Measurements from ENCODE around the gene ABCD4. TPM values are rescaled to one million over a fixed set of nuclear protein-coding genes. Genes with fewer than 3 reads are reported as not detected.

The ABCD4 gene
- polyA plus RNA-seq (2011; rRNA removed) (8.4 and 12.4 TPM in 2 replicates), polyA minus RNA-seq (2011; rRNA and poly(A)+ RNA removed) (11.5 and 11.7 TPM in 2 replicates)

DNA sequence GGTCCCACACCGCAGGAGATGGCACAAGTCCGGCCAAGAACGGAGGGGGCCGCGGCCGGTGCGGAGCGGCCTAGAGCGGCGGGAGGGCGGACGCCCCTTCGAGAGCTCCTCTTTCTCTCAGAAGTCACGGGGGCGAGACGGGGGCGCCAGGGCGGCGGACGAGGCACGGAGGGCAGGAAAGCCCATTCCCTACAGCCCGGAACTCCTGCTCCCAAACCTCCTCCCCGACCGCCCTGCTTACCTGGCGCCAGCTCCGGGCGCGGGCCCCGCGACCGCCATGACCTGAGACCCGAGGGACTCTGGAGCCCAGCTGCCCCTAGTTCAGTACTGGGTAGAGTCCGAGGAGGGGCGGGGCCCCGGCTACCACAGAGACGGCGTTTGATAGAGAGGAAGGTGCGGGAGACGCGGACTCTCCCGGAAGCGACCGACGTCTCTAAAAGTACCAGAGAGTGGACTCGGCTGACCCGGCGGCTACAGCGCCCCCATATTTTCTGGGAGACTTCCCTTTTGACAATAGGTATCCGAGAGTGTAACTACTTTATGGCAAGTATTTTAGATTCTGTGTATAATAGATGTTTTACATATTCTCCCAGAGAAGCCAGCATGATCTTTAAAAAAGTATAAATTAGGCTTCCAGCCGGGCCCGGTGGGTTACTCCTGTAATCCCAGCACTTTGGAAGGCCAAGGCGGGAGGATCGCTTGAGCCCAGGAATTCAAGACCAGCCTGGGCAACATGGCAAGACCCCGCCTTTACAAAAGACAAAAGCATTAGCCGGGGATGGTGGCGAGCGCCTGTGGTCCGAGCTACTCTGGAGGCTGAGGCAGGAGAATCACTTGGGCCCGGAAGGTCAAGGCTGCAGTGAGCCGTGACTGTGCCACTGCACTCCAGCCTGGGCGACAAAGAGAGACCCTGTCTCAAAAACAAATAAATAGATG is at the start of gene ABCD4:
ABCD4 (minus strand) TSS at position 301 of the 936 bp plus-strand sequence; CDS start at position 279, 22 bp downstream.
- ChIA-PET POLR2A (interaction anchor here (0.8 kb wide), 1 partner anchor 1279 kb away, joined by 3 read pairs; no protein-coding TSS in a partner anchor), CTCF (interaction anchor here (0.6 to 4.3 kb wide), 16 partner anchors 9 to 200 kb away, joined by 3 to 16 read pairs (median 4); no protein-coding TSS in a partner anchor)
- H3K27me3 ChIP-seq (ENCODE audit: control insufficient read depth, insufficient read depth, low read length): no peaks in the 10 kb centered on the region
- peak within 1 kb of the TSS; percentile 91 for H3K4me3 ChIP-seq (ENCODE audit: low read depth, low read length)
- H3K36me3 ChIP-seq (ENCODE audit: control insufficient read depth, insufficient read depth, low read length): peaks cover 3% of the 10 kb centered on the region
- TF ChIP-seq, protein P1, sequence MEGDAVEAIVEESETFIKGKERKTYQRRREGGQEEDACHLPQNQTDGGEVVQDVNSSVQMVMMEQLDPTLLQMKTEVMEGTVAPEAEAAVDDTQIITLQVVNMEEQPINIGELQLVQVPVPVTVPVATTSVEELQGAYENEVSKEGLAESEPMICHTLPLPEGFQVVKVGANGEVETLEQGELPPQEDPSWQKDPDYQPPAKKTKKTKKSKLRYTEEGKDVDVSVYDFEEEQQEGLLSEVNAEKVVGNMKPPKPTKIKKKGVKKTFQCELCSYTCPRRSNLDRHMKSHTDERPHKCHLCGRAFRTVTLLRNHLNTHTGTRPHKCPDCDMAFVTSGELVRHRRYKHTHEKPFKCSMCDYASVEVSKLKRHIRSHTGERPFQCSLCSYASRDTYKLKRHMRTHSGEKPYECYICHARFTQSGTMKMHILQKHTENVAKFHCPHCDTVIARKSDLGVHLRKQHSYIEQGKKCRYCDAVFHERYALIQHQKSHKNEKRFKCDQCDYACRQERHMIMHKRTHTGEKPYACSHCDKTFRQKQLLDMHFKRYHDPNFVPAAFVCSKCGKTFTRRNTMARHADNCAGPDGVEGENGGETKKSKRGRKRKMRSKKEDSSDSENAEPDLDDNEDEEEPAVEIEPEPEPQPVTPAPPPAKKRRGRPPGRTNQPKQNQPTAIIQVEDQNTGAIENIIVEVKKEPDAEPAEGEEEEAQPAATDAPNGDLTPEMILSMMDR (IDR thresholded peaks at IDR 0.05; ENCODE audit: insufficient read depth, low read depth, low read length): peak; percentile 49
- DNase-seq (ENCODE audit: low read depth): peak; percentile 54

DNA sequence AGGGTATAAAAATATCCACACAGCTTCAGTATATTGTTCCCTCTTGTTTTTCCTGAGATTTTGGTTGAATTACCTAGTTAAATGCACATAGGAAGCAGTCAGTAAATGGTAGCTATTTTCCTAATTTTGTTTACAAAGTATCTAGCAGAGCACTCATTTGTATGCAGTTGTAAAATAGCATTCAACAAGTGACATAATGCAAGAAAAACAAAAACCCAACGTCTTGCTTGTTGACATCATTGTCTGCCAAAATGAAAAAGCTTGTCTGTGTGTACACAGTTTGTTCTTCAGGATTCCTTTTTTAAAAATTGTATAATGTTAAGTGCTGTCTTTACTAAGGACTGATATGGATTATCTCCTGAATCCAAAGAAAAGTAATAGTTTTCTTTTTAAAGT is 48.2 kb upstream of the ABCD4 start:
- Histone ChIP-seq H3K27me3 (ENCODE audit: control insufficient read depth, insufficient read depth, low read length) (peaks cover 32% of the 10 kb centered on the region), H3K4me3 (ENCODE audit: low read depth, low read length) (no peak overlapping the region), H3K36me3 (ENCODE audit: control insufficient read depth, insufficient read depth, low read length) (no peaks in the 10 kb centered on the region)
- TF ChIP-seq, protein P1 (IDR thresholded peaks at IDR 0.05; ENCODE audit: insufficient read depth, low read depth, low read length): no peak
- CTCF ChIA-PET: interaction anchor here (0.6 to 2.0 kb wide), 8 partner anchors 10 to 140 kb away, joined by 3 to 9 read pairs (median 3); no protein-coding TSS in a partner anchor
- POLR2A ChIA-PET: no interaction called here
- no peak for DNase-seq (ENCODE audit: low read depth)

DNA sequence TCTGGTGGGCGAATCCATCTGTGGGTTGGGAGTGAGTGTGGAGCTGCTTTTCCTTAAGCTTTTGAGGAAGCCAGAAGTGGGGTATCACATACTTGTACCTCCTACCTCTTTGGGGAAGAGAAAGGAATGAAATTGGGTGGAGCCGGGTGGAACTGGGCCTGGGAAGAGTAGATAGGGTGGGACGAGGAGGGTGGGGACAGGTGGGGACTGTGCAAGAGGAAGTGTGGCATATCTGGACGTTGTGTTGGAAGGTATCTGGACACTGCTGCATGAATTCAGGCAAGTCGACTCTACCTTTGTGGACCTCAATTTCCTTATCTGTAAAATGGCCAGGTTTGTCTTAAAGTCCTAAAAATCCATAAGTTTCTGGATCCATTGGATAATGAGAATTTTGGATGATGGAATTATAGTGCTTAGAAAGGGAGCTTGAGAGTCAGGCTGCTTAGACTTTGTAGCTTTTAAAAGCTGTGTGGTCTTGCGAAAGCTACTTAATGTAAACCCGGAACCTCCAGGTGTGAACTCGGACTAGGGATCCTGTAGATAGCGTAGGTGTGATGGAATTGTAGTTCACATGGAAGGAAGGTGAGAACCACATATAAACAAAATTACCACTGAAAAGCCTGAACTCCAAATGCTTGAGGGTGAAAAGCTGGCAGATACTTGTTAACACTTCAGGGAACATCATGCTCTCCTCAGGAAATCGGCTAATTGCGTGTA is 47.6 kb upstream of the ABCD4 start:
- TF ChIP-seq, protein P1 (IDR thresholded peaks at IDR 0.05; ENCODE audit: insufficient read depth, low read depth, low read length): no peak
- peaks cover 32% of the 10 kb centered on the region for H3K27me3 ChIP-seq (ENCODE audit: control insufficient read depth, insufficient read depth, low read length)
- H3K36me3 ChIP-seq (ENCODE audit: control insufficient read depth, insufficient read depth, low read length): no peaks in the 10 kb centered on the region
- no peak overlapping the region for H3K4me3 ChIP-seq (ENCODE audit: low read depth, low read length)
- ChIA-PET POLR2A (no interaction called here), CTCF (interaction anchor here (0.8 to 2.0 kb wide), 9 partner anchors 9 to 140 kb away, joined by 3 to 9 read pairs (median 4); no protein-coding TSS in a partner anchor)
- no peak for DNase-seq (ENCODE audit: low read depth)

DNA sequence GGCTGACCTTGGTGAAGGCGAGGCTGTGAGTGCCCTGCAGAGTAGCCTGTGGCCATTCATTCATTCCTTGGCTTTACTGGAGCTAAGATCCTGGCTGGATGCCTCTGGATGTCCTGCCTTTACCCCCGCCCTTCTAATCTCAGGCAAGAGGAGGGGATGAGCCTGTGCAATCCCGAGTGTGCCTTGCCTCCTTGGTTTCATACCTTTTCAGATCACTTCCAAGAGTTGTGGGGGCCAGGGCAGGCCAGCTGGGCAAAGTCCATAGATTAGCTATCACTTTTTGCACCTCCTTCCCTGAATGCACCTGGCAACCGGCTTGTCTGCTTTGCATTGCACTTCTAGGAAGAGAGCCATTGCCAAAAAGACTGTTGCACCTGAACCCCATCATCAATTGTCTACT is 47.0 kb upstream of the ABCD4 start:
- POLR2A ChIA-PET: no interaction called here
- TF ChIP-seq, protein P1 (IDR thresholded peaks at IDR 0.05; ENCODE audit: insufficient read depth, low read depth, low read length): no peak
- DNase-seq (ENCODE audit: low read depth): no peak
- peaks cover 32% of the 10 kb centered on the region for H3K27me3 ChIP-seq (ENCODE audit: control insufficient read depth, insufficient read depth, low read length)
- CTCF ChIA-PET: interaction anchor here (1.0 to 2.0 kb wide), 4 partner anchors 10 to 129 kb away, joined by 4 to 9 read pairs (median 6); no protein-coding TSS in a partner anchor
- H3K4me3 ChIP-seq (ENCODE audit: low read depth, low read length): no peak overlapping the region
- H3K36me3 ChIP-seq (ENCODE audit: control insufficient read depth, insufficient read depth, low read length): no peaks in the 10 kb centered on the region

Data from BJ (cell line).